ENCODE measurements around the gene ERF. TPM values are rescaled to one million over a fixed set of nuclear protein-coding genes. Genes with fewer than 3 reads are reported as not detected.

Gene ERF
- total and polyA plus RNA-seq, 2 of the 4 experiments (the other 2 are of a cell fraction) = 5.2 to 32.4 TPM

DNA sequence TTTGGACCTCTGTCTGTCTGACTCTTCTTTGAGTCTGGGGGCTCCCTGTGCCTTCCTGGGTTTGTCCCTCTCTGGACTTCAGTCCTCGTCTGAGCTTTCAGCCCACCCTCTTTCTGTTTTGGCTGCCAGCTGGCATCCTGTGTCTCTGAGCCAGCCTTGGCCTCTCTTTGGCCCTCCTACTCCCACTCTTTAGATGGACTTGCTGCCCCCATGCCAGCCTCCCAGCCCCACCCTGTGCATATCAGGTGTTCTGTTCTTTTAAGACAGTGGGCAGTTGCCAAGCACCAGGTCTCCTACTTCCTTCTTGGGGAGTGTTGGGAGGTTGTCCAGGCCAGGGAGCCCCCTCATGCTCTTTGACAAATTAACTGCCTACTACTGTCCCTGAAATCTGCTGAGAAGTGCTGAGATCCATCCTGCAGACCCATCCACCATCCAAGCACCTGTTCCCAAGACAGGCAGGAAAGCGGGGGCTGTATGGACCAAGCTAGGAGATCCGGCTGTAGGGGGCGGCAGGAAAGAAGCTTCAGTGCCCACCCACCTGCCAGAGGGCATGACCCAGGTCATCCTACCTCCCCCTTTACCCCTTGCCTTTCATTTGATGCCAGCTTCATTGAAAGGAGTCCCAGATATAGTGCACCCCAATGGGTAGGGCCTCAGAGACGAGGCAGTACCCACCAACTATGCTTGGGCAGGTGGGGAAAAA is 23.7 kb upstream of the ERF start:
- H2BK120ac ChIP-seq (ENCODE audit: low read depth, low read length) = no peak overlapping the region
- 20% methylated on average over 1 of the region's 5 CpGs; no CpG with 5 or more reads in 1 of the 2 experiments for WGBS, 2 experiments (ENCODE audit: extremely low coverage in 2 of 2, insufficient read length in 1 of 2)
- no peaks in the 10 kb centered on the region for H3K9me3 ChIP-seq (ENCODE audit: control insufficient read depth, insufficient read depth, low read length)
- H3K27me3 ChIP-seq (ENCODE audit: control insufficient read depth, insufficient read depth, low read length) = no peaks in the 10 kb centered on the region
- H3K9ac ChIP-seq (ENCODE audit: low read depth, low read length) = no peak overlapping the region
- no TSS peak for BruUV-seq (replicated peaks)
- H2AFZ ChIP-seq (replicated peaks; ENCODE audit: low read length, poor library complexity) = no peak overlapping the region
- ChIA-PET POLR2A (ENCODE audit: unreplicated experiment) (no interaction called here), CTCF (interaction anchor here (0.8 to 3.6 kb wide), 4 partner anchors 9 to 35 kb away, joined by 3 to 29 read pairs (median 8); partner anchors contain the start of gene CIC)
- peak overlapping the region; percentile 58; the same call in 1 of the 2 replicates for H3K23ac ChIP-seq (ENCODE audit: low read depth, low read length)
- no peak overlapping the region for H2AK9ac ChIP-seq (replicated peaks; ENCODE audit: low read depth, low read length, poor library complexity)
- H4K20me1 ChIP-seq (ENCODE audit: insufficient read depth, low read length) = peaks cover 48% of the 10 kb centered on the region; the same call in 1 of the 2 replicates
- H3K27ac ChIP-seq (ENCODE audit: insufficient read depth, low read length) = peak overlapping the region; percentile 15
- H4K5ac ChIP-seq (ENCODE audit: low read depth, low read length) = no peak overlapping the region
- peak overlapping the region; percentile 5 for H2BK5ac ChIP-seq (ENCODE audit: low read depth, low read length, poor library complexity, severe bottlenecking)
- in situ Hi-C loops (cut with MboI; ENCODE audit: low sequenced_read_pairs) = no loop called here
- H3K9me1 ChIP-seq (ENCODE audit: insufficient read depth, low read length) = peaks cover 17% of the 10 kb centered on the region
- no peak overlapping the region for H2BK20ac ChIP-seq (ENCODE audit: low read depth, low read length)
- no peak overlapping the region for H2BK15ac ChIP-seq (ENCODE audit: low read depth, low read length)
- peaks cover 38 to 84% of the 10 kb centered on the region in 2 experiments for H3K79me1 ChIP-seq (ENCODE audit: low read depth in 1 of 2, low read length in 2 of 2)
- H3K56ac ChIP-seq (ENCODE audit: extremely low read depth, insufficient read depth, low read length) = no peak overlapping the region
- H4K91ac ChIP-seq (ENCODE audit: insufficient read depth, low read depth, low read length) = no peak overlapping the region
- no peak overlapping the region for H3K4me3 ChIP-seq (ENCODE audit: insufficient read depth, low read depth, low read length)
- intact Hi-C loops (cut with micrococcal nuclease) = loop anchor here (1.0 kb wide), 1 partner anchor 32 kb away; no protein-coding TSS in a partner anchor
- peaks cover 23% of the 10 kb centered on the region for H3K36me3 ChIP-seq (ENCODE audit: control insufficient read depth, insufficient read depth, low read length)
- no peak for ATAC-seq (ENCODE audit: low read depth)
- H3K4me1 ChIP-seq (ENCODE audit: control insufficient read depth, insufficient read depth, low read length) = peaks cover 46% of the 10 kb centered on the region
- no peak for TF ChIP-seq POLR2A (IDR thresholded peaks at IDR 0.05; ENCODE audit: low read depth, low read length)
- no peak for TF ChIP-seq SMC3 (IDR thresholded peaks at IDR 0.05; ENCODE audit: low read depth, low read length)
- TF ChIP-seq RAD21 (IDR thresholded peaks at IDR 0.05; ENCODE audit: low read length) = no peak
- no peak for TF ChIP-seq RCOR1 (IDR thresholded peaks at IDR 0.05; ENCODE audit: insufficient replicate concordance, low read length)
- no peak for TF ChIP-seq CHD1 (IDR thresholded peaks at IDR 0.05; ENCODE audit: low read depth, low read length)
- TF ChIP-seq BHLHE40 (IDR thresholded peaks at IDR 0.05; ENCODE audit: low read depth, low read length) = no peak
- no peak for TF ChIP-seq USF2 (IDR thresholded peaks at IDR 0.05; ENCODE audit: low read depth, low read length)
- DNase-seq = no peak
- no peak overlapping the region for H4K8ac ChIP-seq (ENCODE audit: low read depth in 2 of 2, low read length in 2 of 2)
- H3K14ac ChIP-seq (replicated peaks; ENCODE audit: low read depth, low read length) = no peak overlapping the region
- dilution Hi-C loops (cut with HindIII; ENCODE audit: low sequenced_read_pairs, unreplicated experiment) = no loop called here
- peak overlapping the region; percentile 20; the same call in 1 of the 2 replicates for H2AK5ac ChIP-seq (ENCODE audit: low read depth, low read length)
- H3K4me2 ChIP-seq (ENCODE audit: low read depth, low read length) = no peak overlapping the region
- H3K4ac ChIP-seq (ENCODE audit: low read depth, low read length) = 0 out of 2 replicates have a peak overlapping the region, but pooled peaks have one; percentile 13
- H3K18ac ChIP-seq (ENCODE audit: low read depth, low read length) = no peak overlapping the region
